Mesendoderm (in vitro differentiated cells): ENCODE data around the gene RAB25.
A peak's percentile ranks its signal among the peaks of the same experiment; 100 is the strongest.

Experiments used
- DNase-seq: peaks from one replicate; pipeline ENCODE4 v3.0.0; 2013
- H2AK5ac ChIP-seq: 2 replicates; pipeline ENCODE4 v1.6.1; 2013; ENCODE audit warnings: low read length, inconsistent platforms
- H2BK120ac ChIP-seq: 2 replicates; pipeline ENCODE4 v1.6.1; 2013; ENCODE audit warnings: low read depth, mild to moderate bottlenecking, low read length, moderate library complexity, mixed read lengths
- H2BK15ac ChIP-seq: replicated peaks from 2 replicates; pipeline ENCODE4 v1.6.1; 2013; ENCODE audit warnings: low read depth, mild to moderate bottlenecking, moderate library complexity
- H2BK5ac ChIP-seq: 2 replicates; pipeline ENCODE4 v1.6.1; 2013; ENCODE audit warnings: low read length, inconsistent platforms
- H3K18ac ChIP-seq: 2 replicates; pipeline ENCODE4 v1.6.1; 2013; ENCODE audit warnings: mild to moderate bottlenecking, low read length, mixed read lengths
- H3K23ac ChIP-seq: one replicate; pipeline ENCODE4 v1.6.1; 2013; ENCODE audit warnings: low read length
- H3K27ac ChIP-seq: 2 replicates; pipeline ENCODE4 v1.5.1; 2013; ENCODE audit warnings: low read depth, mild to moderate bottlenecking, inconsistent platforms, low read length, moderate library complexity
- H3K27me3 ChIP-seq: 2 replicates; pipeline ENCODE4 v1.6.1; 2013; ENCODE audit warnings: low read length, control low read depth, mild to moderate bottlenecking, inconsistent platforms; ENCODE audit not compliant: insufficient read depth, poor library complexity
- H3K36me3 ChIP-seq: 2 replicates; pipeline ENCODE4 v1.6.1; 2013; ENCODE audit warnings: low read length, inconsistent platforms; ENCODE audit not compliant: control insufficient read depth, insufficient read depth
- H3K4ac ChIP-seq: one replicate; pipeline ENCODE4 v1.6.1; 2013; ENCODE audit warnings: low read depth, mild to moderate bottlenecking, low read length, moderate library complexity
- H3K4me1 ChIP-seq: 2 replicates; pipeline ENCODE4 v1.6.1; 2013; ENCODE audit warnings: low read depth, low read length, inconsistent platforms; ENCODE audit not compliant: control insufficient read depth
- H3K4me2 ChIP-seq: 2 replicates; pipeline ENCODE4 v1.6.1; 2013; ENCODE audit warnings: low read length
- H3K4me3 ChIP-seq: 2 replicates; pipeline ENCODE4 v1.5.1; 2013; ENCODE audit warnings: mild to moderate bottlenecking, low read length
- H3K56ac ChIP-seq: one replicate; pipeline ENCODE4 v1.6.1; 2013; ENCODE audit warnings: low read length
- H3K79me1 ChIP-seq: 2 replicates; pipeline ENCODE4 v1.6.1; 2013; ENCODE audit warnings: low read length, inconsistent platforms
- H3K79me2 ChIP-seq: 2 replicates; pipeline ENCODE4 v1.6.1; 2013; ENCODE audit warnings: mild to moderate bottlenecking, low read length; ENCODE audit not compliant: control insufficient read depth, insufficient read depth
- H3K9ac ChIP-seq: 2 replicates; pipeline ENCODE4 v1.6.1; 2013; ENCODE audit warnings: low read length, inconsistent platforms
- H4K5ac ChIP-seq: one replicate; pipeline ENCODE4 v1.6.1; 2013; ENCODE audit warnings: low read length
- H4K8ac ChIP-seq: one replicate; pipeline ENCODE4 v1.6.1; 2013; ENCODE audit warnings: low read depth, mild to moderate bottlenecking, control low read depth, low read length, moderate library complexity
- WGBS: extraction: QIAGEN DNeasy Blood & Tissue Kit; methylation state at CpG from one replicate; pipeline ENCODE4 v1.1.7; 2013; ENCODE audit warnings: low lambda C conversion rate, missing lambda C conversion rate; ENCODE audit not compliant: insufficient coverage; ENCODE audit errors: extremely low coverage; 5-methylcytosine and 5-hydroxymethylcytosine counted together

Gene RAB25

DNA sequence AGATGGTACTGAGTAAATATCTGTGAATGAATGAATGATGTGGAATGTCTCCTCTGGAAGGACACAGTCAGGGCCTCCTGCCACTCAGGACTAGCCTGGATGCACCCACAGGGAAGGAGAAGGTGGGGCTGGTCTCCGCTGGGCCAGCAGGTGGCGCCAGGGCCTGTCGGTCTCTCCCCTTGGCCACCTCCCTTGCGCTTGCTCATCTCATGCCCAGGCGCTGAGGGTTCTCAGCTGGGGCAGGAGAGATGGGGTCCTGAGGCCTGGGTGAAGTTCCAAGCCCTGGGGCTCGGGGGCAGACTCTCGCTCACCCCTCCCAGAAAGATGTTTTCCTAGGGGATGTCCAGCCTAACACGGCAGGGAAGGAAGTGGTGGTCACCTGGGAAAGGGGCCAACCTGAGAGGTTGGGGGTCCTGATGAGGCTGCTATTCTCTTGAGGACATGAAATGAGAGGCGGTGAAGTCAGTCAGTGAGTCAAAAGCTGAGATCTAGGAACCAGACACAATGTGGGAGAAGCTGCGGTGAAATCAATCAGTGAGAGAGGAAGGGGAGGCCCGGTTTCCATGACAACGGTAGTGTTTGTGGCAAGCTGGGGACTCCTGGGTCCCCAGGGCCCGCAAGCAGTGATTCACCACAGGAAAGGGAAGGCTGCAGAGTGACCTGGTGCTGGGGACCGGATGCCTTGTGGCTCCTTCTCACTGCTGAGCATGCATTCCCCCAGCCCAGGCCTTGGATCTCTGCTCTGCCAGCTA is 35.9 kb downstream of the RAB25 start:
- no peaks in the 10 kb centered on the region for H3K79me2 ChIP-seq
- no CpG with 5 or more reads among the region's 14 CpGs for WGBS
- no peak overlapping the region for H3K4me3 ChIP-seq
- no peak overlapping the region for H4K8ac ChIP-seq
- H3K4me2 ChIP-seq = no peak overlapping the region
- H2BK15ac ChIP-seq = no peak overlapping the region
- H3K9ac ChIP-seq = peak overlapping the region; percentile 13
- no peak overlapping the region for H2BK5ac ChIP-seq
- no peak overlapping the region for H2BK120ac ChIP-seq
- peak overlapping the region; percentile 30 for H3K56ac ChIP-seq
- no peak overlapping the region for H3K23ac ChIP-seq
- H3K27ac ChIP-seq = no peak overlapping the region
- peaks cover 4% of the 10 kb centered on the region for H3K79me1 ChIP-seq
- H3K36me3 ChIP-seq = no peaks in the 10 kb centered on the region
- H3K27me3 ChIP-seq = no peaks in the 10 kb centered on the region
- peaks cover 3% of the 10 kb centered on the region for H3K4me1 ChIP-seq
- H2AK5ac ChIP-seq = peak overlapping the region; percentile 55
- H4K5ac ChIP-seq = no peak overlapping the region
- no peak overlapping the region for H3K4ac ChIP-seq
- H3K18ac ChIP-seq = no peak overlapping the region
- peak; percentile 87 for DNase-seq

DNA sequence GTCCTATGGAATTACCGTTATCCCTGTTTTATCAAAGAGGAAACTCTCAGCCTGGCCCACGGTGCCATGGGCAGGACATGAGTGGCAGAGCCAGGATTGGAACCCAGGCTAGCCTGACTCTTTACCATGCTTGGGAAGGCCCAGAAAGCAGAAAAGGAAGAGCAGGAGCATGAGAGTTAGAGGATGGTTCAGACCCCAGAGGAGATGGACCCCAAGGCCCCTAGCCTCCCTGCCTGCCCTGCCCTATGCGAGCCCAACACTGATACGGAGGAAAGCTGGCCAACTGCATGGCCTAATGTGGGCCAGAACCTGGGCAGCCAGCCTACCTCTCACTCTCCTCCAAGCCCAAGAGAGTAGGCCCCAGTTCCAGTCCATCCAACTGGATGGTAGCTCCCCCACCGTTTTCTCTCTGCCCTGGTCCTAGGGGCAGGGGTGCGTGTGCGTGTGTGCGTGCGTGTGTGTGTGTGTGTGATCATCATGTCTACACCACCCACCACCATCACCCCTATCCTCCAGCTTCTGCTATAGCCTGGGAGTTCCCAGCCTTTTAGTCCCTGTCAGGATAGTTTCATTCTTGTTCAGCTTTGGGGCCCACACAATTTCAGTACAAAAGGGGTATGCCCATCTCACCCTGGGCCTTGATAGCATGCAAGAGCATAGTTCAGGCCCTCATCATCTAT is 36.7 kb downstream of the RAB25 start:
- Histone ChIP-seq H3K4me1 (peaks cover 3% of the 10 kb centered on the region), H4K5ac (no peak overlapping the region), H3K27me3 (no peaks in the 10 kb centered on the region), H3K4me2 (no peak overlapping the region), H3K18ac (no peak overlapping the region), H2AK5ac (no peak overlapping the region), H3K4me3 (no peak overlapping the region), H2BK15ac (no peak overlapping the region), H3K27ac (no peak overlapping the region), H3K23ac (no peak overlapping the region), H2BK5ac (no peak overlapping the region), H3K36me3 (no peaks in the 10 kb centered on the region), H3K79me2 (no peaks in the 10 kb centered on the region), H4K8ac (no peak overlapping the region), H2BK120ac (no peak overlapping the region), H3K9ac (no peak overlapping the region), H3K56ac (no peak overlapping the region), H3K79me1 (peaks cover 4% of the 10 kb centered on the region), H3K4ac (no peak overlapping the region)
- DNase-seq = no peak
- WGBS = no CpG with 5 or more reads among the region's 9 CpGs

DNA sequence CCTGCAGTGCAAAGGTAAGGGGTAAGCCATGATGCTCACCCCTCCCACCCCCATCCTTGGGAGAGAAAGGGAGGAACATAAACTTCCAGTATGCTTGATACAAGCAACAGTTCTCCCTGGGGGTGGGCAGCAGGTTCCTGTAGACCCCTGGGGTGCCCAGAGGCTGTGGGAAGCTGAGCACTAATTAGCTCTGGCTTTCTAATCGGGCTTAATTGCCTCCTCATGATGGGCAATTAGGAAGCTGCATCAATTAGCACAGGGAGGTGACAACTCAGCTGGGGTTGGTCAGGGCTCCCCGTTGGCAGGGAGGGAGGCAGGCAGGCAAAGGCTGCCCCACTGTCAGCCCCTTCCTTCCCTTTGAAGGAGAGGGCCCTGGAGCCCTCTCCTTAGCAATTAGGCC is 37.8 kb downstream of the RAB25 start:
- no peak for DNase-seq
- H3K36me3 ChIP-seq = no peaks in the 10 kb centered on the region

DNA sequence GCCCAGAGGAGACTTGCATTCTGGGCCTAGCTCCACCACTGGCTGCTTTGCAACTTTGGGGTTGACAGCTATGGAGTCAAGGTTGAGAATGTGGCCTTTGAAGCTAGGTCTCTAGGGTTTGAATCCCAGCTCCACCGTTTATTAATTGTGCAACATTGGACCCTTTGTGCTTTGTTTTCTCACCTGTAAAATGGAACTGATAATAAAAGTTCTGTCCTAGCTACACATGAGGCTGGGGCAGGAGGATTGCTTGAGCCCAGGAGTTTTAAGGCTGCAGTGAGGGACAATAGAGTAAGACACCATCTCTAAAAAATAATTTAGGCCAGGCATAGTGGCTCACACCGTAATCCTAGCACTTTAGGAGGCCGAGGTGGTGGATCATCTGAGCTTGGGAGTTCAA is 38.3 kb downstream of the RAB25 start:
- Histone ChIP-seq H3K4me3 (no peak overlapping the region), H4K5ac (no peak overlapping the region), H3K4me2 (no peak overlapping the region), H2BK5ac (no peak overlapping the region), H4K8ac (no peak overlapping the region), H3K18ac (no peak overlapping the region), H3K23ac (no peak overlapping the region), H3K4me1 (peaks cover 15% of the 10 kb centered on the region), H3K27ac (no peak overlapping the region), H2BK120ac (no peak overlapping the region), H3K56ac (no peak overlapping the region), H3K79me1 (peaks cover 2% of the 10 kb centered on the region), H2AK5ac (no peak overlapping the region), H3K4ac (no peak overlapping the region), H3K27me3 (no peaks in the 10 kb centered on the region), H3K36me3 (no peaks in the 10 kb centered on the region), H3K79me2 (no peaks in the 10 kb centered on the region), H2BK15ac (no peak overlapping the region), H3K9ac (no peak overlapping the region)
- WGBS = no CpG with 5 or more reads among the region's 3 CpGs
- no peak for DNase-seq

More for the DNA sequence above, 37.8 kb downstream of the RAB25 start:
- Histone ChIP-seq H3K56ac (no peak overlapping the region), H2BK15ac (no peak overlapping the region), H4K5ac (no peak overlapping the region), H3K4ac (no peak overlapping the region), H3K79me2 (no peaks in the 10 kb centered on the region), H2BK120ac (no peak overlapping the region), H3K23ac (no peak overlapping the region), H3K9ac (no peak overlapping the region), H2AK5ac (no peak overlapping the region), H3K18ac (no peak overlapping the region), H4K8ac (no peak overlapping the region), H3K4me1 (peaks cover 13% of the 10 kb centered on the region), H2BK5ac (no peak overlapping the region), H3K79me1 (peaks cover 3% of the 10 kb centered on the region), H3K4me3 (no peak overlapping the region), H3K27me3 (no peaks in the 10 kb centered on the region), H3K4me2 (no peak overlapping the region), H3K27ac (no peak overlapping the region)
- no CpG with 5 or more reads among the region's 2 CpGs for WGBS

DNA sequence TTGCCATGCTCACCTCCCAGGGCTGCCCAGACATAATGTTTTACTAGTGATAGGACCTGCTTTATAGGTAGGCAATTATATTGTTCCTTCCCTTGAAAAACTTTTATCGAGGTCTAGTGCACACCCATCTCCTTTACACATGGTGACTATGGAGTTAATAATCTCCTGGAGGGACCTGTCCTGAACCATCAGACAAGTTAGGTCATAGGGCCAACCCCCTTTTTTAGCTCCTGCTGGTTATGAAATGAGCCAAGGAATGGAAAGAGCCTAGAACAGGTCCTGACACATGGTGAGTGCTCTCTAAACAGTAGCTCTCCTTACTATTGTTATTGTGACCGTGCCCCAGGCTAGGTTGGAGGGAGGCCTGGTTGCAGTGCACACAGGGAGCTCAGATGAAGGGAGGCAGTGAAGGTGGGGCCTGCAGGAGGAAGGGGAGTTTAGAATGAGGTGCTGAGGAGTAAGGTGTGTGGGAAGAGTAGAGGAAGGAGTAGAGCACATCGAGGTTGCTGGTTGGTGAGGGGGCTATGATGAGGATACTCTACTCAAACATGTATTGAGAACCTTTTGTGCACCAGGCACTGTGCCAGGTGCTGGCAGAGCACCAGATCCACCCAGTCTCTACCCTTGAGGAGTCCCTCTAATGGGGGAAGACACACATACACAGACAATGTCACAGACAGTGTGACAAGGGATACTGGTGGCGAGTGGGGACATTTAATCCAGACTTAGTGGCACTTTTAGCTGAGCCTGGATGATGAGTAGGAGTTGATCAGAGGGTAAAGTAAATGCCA is 39.4 kb downstream of the RAB25 start:
- H3K27ac ChIP-seq = no peak overlapping the region

More for the DNA sequence above, 39.4 kb downstream of the RAB25 start:
- no peak overlapping the region for H3K4me2 ChIP-seq
- no peak overlapping the region for H4K5ac ChIP-seq
- no peak overlapping the region for H3K18ac ChIP-seq
- no peak overlapping the region for H4K8ac ChIP-seq
- no peak overlapping the region for H3K4ac ChIP-seq
- H3K4me3 ChIP-seq = no peak overlapping the region
- no peaks in the 10 kb centered on the region for H3K36me3 ChIP-seq
- H2BK120ac ChIP-seq = no peak overlapping the region
- peaks cover 26% of the 10 kb centered on the region for H3K4me1 ChIP-seq
- H3K79me2 ChIP-seq = no peaks in the 10 kb centered on the region
- no peak overlapping the region for H2AK5ac ChIP-seq
- H3K56ac ChIP-seq = no peak overlapping the region
- no peak overlapping the region for H3K9ac ChIP-seq
- DNase-seq = no peak
- no peak overlapping the region for H2BK15ac ChIP-seq
- H2BK5ac ChIP-seq = no peak overlapping the region
- no CpG with 5 or more reads among the region's 4 CpGs for WGBS
- peaks cover 2% of the 10 kb centered on the region for H3K79me1 ChIP-seq
- H3K27me3 ChIP-seq = no peaks in the 10 kb centered on the region
- H3K23ac ChIP-seq = no peak overlapping the region
